Glomerular visceral epithelial cell (primary cell): ENCODE data around the gene C1orf167.

Source experiments
- DNase-seq: peaks from one replicate; pipeline ENCODE4 v3.0.0-alpha.2; 2016; ENCODE audit errors: extremely low spot score

Gene C1orf167

DNA sequence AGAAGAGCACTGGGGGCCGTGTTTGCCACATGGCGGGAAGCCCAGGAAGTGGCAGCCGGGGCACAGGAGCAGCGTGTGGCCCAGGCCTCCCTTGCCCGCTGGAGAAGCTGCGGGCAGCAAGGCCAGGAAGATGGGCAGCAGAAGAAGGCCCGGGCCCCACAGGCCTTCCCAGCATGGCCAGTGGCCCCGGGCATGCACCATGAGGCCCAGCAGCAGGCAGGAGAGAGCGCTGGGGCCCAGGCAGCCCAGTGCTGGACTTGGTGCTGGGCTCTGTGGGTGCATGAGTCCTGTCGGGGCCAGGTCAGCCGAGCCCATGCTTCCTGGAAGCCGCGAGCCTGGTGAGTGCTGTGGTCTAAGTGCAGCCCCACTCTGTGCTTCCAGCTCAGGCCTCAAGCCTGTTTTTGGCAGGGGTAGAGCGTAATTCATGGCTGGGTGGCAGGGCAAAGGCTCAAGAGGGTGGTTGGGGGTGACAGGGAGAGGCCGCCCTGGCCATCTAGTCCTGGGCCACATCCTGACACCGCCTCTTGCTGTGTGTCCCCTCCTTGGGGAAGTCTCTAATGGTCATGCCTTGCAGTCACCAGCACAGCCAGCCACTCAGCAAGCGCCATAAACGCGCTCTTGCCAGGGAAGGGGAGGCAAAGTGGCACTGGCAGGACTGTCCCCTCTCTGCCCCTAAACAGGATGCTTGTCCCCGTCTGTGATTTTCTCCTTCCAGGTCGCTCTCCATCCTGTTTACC lies 22.4 kb downstream of the C1orf167 start:
- no peak for DNase-seq

DNA sequence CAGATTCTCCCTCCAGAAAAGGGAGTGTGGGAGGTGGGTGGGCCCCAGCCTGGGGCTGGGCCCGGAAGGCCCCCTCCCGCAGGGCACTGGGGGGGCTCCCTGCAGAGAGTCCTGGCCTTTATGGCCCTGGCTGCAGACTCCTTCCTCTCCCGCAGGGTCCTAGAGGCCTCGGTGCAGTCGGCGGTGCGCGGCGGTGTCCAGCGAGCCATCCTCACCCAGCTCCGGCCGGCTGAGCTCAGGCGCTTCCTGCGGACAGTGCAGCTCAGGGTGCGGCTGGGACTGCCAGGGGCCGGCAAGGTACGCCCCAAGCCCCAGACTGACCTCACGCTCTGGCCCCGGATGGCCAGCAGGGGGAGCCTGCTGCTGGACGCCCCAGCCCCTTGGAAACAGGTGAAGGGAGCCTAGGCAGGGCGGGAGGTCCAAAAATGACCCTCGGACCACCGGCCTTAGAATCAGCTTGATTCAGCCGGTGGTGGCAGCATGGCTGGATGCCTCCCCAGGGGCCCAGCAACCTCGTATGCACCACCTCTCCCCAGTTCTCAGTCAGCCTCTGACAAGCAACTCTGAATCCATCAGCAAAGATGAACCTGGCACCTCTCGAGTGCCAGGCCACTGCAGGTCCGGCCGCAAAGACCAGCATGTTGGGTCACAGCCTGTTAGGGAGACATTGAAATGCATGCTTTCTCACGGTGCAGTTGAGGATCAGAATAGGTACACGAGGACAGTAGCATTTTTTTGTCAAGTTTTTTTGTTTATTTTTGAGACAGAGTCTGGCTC lies 23.2 kb downstream of the C1orf167 start:
- DNase-seq: peak; percentile 72

DNA sequence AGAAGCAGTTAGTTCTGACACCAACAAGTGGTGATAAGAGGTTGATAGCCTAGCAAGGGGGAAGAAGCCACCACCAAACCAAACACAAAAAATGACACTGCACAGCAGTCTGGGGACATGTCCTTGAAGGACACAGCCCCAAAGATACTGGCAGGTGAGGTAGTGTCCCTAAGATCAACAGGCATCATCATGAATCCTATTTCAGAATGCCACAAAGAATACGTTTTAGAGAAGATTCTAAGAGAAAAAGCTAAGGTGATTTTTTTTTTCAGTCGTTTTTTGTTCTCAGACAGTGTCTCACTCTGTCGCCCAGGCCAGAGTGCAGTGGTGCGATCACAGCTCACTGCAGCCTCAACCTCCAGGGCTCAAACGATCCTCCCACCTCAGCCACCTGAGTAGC lies 24.2 kb downstream of the C1orf167 start:
- DNase-seq: no peak

DNA sequence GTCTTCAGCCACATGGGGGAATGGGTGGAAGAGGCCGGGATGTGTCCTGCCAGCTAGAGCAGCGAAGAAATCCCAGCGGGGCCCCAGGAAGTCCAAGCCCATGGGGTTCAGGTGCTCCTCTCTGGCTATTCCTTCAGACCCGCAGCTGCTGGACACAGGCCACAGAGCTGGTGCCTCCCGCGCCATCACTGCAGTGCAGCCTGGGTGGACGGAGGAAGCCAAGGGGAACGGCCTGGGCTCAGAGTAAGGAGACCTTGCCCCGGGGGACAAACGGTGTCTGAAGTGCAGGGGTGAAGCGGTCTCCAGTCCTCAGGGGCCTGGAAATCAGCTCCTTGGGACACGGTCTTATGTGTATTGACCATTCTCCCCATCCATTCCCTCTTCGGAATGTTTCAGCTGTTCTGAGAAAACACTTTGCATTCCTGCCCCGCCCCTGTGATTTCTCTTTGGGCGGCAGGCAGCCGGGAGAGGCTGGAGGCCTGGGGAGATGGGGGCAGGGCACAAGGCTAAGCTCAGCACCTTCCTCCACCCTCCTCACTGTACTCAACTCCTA lies 25.3 kb downstream of the C1orf167 start:
- DNase-seq: no peak

DNA sequence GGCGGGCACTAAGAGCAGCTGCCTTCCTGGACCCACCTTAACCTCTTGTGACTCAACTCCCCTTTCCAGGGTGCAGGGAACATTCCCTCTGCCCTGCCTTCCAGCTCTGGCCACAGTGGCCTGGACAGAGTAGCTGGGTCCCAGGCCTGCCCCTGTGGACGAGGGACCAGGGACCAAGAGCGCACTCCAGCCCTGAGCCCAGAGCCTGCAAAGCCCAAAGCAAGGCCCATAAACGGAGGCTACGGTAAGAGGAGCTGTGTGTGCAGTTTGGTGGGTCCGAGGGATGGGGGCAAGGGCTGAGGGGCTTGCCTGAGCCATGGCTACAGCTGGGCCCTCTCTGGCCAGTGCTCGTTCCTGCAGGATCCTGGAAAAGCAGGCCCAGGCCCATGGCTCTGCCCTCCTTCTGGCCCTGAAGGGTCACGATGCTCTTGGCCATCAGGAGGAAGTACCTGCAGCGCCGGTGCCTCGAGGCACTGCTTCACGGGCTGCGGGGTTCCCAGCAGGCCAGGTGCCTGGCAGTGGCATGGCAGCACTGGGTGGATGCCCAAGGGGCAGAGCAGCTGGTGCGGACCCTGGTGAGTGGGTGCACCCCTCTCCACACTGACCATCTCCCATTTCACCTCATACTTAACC lies 25.9 kb downstream of the C1orf167 start:
- DNase-seq: no peak

DNA sequence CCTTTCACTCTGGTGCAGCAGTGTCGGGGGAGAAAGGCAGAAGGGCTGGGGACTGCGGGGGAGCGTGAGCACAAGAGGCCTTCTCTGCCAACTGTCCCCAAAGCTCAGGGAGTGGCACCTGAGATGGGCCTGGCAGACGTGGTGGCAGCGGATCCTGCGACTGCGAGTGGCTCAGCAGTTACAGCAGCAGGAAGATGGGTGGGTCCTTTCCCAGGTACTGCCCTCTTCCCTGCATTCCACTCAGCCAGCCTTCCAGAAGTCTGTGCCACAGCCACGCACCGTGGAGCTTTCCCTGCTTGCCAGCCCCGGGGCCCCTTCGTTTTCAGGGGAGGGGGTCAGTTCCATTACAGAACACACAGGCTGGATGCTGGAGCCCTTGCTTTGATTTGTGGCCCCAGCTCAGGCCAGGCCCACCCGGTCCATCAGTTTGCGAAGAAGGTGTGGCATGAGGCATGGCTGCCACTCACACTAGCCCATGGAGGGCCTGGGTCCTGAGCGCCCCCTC lies 26.6 kb downstream of the C1orf167 start:
- no peak for DNase-seq

DNA sequence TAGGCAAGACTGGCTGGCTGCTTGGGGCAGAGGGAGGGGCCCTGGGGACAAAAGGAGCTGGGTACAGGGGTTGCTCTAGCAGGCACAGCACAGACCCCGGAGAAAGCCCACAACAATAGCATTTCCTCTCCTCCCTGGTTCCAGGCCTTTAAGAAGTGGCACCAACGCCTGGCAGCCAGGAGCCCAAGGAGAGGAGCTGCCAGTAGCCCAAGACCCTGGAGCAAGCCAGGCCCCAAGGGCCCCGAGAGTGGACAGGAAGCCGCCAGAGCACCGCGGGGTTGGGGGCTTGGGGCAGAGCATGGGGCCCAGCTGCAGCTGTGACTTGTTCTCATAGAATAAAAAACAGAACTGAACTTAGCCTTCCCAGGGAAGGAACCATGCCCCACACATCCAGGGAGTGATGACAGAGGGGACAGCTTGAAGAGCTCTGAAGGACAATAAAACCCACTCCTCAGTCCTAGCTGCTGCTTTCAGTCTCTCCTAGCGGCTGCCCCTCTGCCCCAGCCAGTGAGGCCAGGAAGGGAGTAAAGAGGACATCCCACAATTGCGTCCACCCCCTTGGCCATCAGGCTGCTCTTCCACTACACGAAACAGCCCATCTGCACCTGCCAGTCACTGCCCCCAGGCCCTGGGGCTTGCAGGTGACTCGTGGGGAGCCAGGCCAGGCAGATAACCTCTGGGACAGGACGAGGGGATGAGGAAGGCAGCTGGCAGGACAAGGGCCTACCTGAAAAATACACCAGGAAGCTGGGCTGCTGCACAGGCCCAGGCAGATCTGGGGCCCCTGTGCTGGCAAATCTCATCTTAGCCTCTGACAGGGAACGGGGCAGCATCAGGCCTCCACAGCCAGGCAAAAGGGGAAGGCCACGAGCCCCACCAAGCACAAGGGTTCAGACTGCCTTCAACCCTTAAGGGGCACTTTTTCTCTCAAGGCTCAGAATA lies 27.4 kb downstream of the C1orf167 start:
- DNase-seq: no peak

DNA sequence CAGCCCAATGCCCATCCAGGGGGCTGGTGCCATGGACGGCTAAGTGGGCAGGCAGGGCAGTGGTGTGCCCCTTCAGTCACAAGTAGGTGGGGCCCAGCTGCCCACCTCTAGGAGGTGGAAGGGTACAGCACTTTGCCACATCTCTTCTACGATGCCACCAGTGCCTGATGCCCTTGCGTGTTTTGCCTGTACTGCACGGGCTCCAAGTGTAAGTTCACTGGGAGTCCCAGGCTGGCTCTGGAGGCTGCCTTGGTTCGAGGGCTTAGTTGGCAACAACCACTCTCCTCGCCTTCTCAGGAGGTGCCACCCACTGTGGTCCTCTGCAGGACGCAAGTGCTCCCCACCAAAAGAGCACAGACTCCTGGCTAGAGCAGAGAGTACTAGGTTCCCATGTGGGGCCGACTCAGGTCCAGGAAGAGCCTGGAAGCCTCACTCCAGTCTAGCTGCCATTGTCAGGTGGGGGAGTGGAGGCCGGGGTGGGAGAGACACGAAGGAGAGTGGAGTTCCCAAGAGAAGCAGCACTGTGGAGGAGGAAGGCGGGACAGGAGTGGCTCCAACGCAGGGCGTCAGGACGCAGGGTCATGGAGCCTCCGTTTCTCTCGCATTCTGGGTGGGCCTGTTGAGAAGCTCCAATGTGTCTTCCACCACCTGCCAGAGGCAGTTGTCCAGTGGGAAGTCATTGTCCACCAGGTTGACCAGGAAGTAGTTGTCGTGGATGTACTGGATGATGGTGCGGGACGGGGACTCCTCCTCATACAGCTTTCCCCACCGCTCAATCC lies 28.3 kb downstream of the C1orf167 start:
- no peak for DNase-seq

DNA sequence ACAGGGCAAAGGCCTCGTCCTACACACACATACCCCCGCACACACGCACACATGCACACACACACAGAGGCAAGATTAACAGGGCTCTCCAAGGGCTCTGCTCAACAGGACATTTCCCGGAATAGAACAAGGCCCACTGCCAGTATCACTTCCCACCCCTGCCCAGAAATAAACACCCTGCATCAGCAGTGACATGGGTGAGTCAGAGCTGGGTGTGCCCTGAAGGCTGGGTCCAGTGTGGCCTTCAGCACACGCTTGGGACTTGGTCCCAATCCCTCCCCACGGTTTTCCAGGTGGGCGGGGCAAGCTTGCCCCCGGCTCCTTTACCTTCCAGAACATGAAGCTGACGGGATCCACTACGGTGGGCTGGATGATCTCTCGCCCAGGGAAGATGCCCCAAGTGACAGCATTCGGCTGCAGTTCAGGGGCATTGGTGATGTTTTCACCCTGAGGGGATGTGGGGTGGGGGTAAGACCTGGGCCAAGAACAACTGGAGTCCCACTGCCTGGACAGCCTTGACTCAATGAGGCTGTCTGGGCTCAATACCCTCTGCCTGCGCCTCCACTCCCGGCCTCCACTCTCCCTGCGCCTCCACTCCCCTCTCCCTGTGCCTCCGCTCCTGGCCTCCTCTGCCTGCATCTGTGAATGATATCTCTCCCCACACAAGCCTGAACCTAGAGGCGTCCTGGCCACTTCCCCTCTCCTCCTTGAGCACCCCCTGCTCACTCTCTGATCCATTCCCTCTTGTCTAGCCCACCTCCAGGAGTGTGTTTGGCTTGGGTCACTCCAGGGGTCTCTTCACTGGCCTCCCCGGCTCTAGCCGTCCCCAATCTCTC lies 29.1 kb downstream of the C1orf167 start:
- DNase-seq: no peak

DNA sequence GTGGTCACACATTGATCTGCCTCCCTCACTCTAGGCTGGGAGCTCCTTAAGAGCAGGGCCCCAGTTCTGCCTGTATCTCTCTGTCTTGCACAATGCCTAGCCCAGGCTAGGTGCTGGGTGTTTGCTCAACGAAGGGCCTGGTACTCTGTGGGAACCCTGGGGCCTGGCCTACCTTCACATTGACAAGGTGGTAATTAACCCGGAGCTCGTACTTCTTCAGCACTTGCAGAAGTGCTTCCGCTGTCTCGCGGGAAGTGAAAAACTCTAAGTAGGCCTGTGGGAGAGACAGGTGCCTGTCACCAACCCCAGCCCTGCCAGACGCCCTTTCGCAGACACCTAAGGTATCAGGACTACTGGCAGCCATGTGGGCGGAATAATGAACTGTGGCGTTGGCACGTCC lies 30.1 kb downstream of the C1orf167 start:
- no peak for DNase-seq

DNA sequence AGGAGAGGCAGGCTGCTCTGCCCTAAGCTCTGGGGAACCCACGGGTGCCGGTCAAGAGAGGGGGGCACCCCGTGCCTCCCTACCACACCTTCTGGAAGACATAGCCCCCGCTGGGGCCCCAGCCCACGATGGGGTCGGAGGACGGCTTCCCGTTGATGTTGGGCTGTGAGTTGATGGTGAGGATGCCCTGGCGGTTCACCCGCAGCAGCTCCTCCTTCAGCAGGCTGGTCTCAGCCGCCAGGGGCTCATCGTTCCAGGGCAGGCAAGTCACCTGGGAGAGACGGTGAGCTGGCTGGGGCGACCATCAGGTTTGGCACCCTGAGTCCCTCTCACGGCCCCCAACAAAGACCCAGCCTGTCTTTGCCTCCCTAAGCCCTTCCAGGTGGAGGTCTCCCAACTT lies 31.8 kb downstream of the C1orf167 start:
- no peak for DNase-seq

DNA sequence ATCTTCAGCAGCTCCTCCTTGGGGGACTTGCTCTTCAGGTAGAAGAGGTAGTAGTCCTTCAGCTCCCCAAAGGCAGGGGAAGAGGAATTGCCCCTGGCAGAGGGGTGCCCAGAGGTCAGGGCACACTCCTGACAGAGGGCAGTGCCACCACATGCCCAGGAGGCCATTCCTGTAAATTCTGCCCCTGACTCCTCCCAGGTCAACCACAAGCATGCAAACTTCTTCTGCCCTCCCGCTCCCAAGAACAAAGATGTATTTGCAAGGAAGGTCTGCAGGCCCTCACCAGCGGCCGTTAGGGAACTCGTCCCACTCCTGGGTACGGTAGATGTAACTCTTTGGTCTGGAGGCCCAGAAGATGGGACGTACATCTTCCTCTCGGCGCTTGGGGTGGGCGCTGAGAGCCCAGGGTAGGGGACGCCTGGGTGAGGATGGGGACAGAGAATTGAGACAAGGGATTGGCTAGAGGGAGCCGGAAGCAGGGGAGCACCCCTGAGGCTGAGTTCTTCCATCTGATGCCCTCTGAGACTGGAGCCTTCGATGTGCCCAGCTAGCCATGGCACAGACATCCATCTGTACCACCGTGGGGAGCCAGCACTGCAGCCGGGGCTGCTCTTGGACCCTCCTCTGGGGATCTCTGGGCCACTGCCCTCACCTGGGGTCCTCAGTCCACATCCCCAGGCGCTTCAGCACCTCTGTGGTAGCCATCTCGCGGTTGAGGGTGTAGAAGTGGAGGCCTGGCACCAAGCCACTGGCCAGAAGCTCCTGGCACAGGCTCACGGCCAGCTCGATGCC lies 32.6 kb downstream of the C1orf167 start:
- DNase-seq: no peak

DNA sequence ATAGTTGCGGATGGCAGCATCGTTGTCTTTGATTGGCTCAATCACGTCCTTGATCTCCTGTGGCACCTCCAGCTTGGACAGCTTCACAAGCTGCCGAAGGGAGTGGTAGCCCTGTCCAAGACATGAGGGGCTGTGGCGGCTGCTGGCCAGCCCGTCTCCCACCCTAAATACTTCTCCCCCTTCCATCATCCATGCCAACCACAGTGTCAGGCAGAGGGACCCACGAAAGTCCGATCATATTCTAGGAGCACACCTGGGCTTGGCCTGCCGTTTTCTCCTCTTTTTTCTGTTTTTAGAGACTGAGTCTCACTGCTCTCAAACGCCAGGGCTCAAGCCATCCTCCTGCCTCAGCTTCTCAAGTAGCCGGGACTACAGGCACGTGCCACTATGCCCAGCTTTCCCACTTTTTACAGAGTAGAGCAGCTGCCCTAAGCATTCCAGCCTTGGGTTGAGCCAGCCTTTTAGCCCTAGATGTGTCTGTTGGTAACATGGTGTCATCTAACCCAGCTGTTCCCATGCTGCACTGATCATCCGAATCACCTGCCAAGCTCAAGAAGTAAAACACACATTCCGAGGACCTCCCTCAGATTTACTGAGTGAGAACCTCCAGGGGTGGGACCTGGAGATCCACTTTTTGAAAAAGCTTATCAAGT lies 33.4 kb downstream of the C1orf167 start:
- DNase-seq: no peak

DNA sequence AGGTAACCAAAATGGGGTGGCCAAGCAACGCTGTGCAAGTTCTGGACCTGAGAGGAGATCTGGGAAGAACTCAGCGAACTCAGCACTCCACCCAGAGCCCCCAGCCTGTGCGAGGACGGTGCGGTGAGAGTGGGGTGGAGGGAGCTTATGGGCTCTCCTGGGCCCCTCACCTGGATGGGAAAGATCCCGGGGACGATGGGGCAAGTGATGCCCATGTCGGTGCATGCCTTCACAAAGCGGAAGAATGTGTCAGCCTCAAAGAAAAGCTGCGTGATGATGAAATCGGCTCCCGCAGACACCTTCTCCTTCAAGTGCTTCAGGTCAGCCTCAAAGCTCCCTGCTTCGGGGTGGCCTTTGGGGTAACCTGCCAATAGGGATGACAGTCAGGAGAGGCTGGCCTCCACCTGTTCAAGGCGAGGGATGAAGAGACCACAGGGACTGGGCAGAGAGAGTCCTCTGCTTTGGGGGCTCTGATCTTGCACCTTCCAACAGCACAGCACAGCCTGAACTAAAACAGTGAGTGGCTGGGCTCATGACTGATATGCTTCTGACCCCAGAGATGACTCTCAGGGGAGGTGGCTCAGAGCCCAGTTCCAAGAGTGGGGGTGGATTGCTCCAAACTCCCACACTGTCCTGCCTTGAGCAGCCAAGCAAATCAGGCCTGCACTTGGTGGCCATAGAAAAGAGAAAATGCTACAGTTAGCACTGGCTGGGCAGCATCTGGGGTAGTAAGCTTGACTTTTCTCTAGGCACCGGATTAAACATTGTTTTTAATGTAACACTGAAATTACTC lies 34.2 kb downstream of the C1orf167 start:
- DNase-seq: peak; percentile 89

DNA sequence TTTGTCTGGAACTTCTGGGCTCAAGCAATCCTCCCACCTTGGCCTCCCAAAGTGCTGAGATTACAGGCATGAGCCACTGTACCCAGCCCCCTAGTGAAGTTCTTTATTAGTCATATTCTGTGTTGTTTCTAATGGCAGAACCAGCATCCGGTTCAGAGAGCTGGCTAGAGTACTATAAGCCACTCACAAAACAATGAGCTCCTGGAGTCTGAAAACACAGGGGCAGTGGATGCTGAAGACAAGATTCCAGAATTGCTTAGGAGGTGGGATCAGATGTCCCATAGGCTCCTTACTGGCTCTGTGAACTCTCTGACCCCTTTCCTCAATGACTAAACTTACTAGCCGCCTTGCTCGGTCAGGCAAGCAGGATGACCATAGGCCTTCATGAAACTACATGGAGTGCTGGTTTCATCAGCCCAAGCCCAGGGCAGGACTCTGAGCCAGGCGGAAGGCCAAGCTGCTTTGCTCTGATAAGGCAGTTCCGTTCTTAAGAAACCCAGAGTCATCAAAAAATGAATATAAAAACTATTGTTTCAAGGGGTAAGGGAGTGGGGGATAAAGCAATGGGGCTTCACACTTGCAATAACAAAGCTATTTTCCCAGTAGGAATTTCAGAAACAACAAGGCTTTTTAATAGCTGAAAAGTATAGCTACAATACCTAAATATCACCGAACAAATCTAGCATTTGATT lies 35.7 kb downstream of the C1orf167 start:
- DNase-seq: peak; percentile 77

DNA sequence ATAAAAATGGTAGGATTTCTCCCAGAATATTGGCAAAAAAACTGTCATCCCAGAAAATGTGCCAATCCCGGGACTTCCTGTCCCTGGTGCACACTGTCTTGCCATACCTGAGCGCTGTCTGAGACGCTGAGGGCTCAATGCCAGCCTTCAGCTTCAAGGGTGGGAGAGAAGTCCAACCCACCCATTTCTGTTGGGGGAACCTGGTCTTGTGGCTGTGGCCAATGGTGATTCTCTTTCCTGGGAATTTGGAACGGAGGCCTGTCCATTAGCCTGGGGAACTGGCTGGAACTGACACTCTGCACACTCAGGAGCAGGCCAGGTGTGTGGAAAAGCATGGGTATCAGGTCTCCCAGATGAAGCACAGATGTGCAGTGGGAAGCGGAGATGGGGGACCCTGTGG lies 37.1 kb downstream of the C1orf167 start:
- no peak for DNase-seq

DNA sequence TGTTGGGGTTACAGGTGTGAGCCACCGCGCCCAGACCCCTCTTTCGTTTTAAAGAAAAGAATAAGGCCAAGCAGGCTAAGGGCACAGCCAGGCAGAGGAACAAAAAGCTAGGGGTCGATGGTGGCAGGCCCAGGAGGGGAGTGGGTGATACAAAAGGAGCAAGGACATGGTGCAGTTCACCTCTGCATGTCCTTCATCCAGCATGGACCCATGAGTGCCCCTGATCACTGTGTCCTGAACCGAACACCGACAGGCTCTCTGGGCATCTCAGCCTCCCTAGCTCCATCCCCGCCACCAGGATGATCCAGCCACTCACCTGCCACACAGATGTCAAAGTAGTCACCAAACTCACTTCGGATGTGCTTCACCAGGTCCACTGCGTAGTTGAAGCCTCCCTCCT lies 37.9 kb downstream of the C1orf167 start:
- DNase-seq: no peak
